Mesodermal cell (in vitro differentiated cells): ENCODE results near the gene NAIF1.
A peak's percentile ranks its signal among the peaks of the same experiment; 100 is the strongest.

Experiments used
- H3K27ac ChIP-seq: 2 replicates; pipeline ENCODE4 v1.7.0; 2013; ENCODE audit warnings: mild to moderate bottlenecking, low read depth, low read length, moderate library complexity; ENCODE audit not compliant: severe bottlenecking
- H3K36me3 ChIP-seq: 2 replicates; pipeline ENCODE4 v1.7.1; 2013; ENCODE audit warnings: mild to moderate bottlenecking, low read length, moderate library complexity; ENCODE audit not compliant: control insufficient read depth, insufficient read depth
- H3K4me1 ChIP-seq: one replicate; pipeline ENCODE4 v1.7.1; 2013; ENCODE audit warnings: mild to moderate bottlenecking, low read length; ENCODE audit not compliant: insufficient read depth, control insufficient read depth, poor library complexity, severe bottlenecking
- H3K4me3 ChIP-seq: 2 replicates; pipeline ENCODE4 v1.7.0; 2013; ENCODE audit warnings: low read length, control low read depth, mild to moderate bottlenecking; ENCODE audit not compliant: insufficient read depth, poor library complexity, severe bottlenecking; ENCODE audit errors: extremely low read depth
- H3K9me3 ChIP-seq: 2 replicates; pipeline ENCODE4 v1.7.1; 2013; ENCODE audit warnings: mild to moderate bottlenecking, low read length, moderate library complexity; ENCODE audit not compliant: control insufficient read depth
- WGBS, 2 experiments: methylation state at CpG; one replicate each; pipeline ENCODE4 v1.1.5; 2013; ENCODE audit warnings: missing lambda C conversion rate in 2 of 2; ENCODE audit not compliant: insufficient coverage in 2 of 2; 5-methylcytosine and 5-hydroxymethylcytosine counted together

The NAIF1 gene

DNA sequence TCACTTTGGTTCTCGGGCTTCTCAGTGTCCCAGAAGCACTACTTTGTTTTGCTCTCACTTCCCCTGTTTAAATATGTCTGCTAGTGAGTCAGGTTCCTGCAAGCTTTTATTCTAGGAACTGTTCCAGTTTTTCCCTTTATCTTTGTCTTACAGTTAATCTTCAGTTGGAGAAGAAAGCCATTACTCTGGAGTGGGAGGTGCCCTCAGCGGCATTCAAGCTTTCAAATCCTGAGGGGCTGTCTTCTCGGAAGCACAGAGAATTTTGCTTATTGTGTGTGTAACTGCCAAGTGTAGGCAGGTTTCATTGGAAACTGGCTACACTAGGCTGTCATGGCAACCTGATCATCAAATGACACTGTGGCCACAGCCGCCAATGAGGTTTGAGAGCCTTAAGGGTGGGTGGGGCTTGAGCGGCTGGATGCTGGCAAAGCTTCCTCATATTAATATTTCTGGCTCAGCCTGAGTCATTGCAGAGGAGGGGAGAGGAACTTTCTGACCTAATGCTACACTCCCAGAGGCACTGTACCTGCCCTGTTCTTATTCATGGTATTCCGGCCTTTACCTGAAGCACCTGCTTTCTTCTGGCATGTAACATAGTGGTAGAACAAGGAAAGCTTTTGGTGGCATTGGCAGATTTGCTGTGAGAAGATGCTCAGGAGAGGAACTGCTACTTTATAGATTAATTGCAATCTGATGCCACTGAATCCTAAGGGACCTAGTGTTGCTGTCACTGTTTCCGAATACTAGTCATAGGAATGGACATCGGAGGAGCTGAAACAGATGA, 27.2 kb upstream of the NAIF1 start:
- no peak overlapping the region for H3K4me3 ChIP-seq
- H3K9me3 ChIP-seq: no peaks in the 10 kb centered on the region
- H3K36me3 ChIP-seq: peaks cover 4% of the 10 kb centered on the region
- 86% methylated on average over 6 to 7 of the region's 8 CpGs for WGBS, 2 experiments
- H3K27ac ChIP-seq: peak overlapping the region; percentile 95
- peaks cover 39% of the 10 kb centered on the region for H3K4me1 ChIP-seq

DNA sequence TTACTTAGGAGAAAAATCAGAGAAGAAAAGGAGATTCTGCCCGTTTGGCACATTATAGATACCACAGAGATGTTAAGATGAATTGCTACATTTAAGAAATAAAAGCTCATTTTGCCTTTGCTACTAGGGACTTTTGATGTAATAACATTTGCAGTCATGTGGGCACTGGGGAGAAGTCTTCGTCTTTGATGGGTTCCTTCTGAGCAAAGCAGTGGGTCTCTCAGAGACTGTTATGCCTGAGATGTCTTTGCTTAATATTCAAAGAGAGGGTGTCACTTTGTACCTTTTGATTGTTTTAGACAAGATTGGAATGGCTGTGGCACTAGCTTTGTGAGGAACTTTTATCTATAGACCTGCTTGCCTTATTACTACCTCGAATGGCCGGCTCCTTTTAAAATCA, 25.9 kb upstream of the NAIF1 start:
- WGBS, 2 experiments: 84 to 97% methylated on average over 3 of the region's 4 CpGs
- H3K27ac ChIP-seq: peak overlapping the region; percentile 95

GRCh38 chr9:128092199-128092977, 25.3 kb upstream of the NAIF1 start:
- H3K4me1 ChIP-seq: peaks cover 31% of the 10 kb centered on the region
- no peaks in the 10 kb centered on the region for H3K9me3 ChIP-seq
- no peak overlapping the region for H3K4me3 ChIP-seq
- WGBS, 2 experiments: 81 to 90% methylated on average over 8 to 14 of the region's 16 CpGs
- no peak overlapping the region for H3K27ac ChIP-seq
- H3K36me3 ChIP-seq: peaks cover 7% of the 10 kb centered on the region

More for the DNA sequence above, 25.9 kb upstream of the NAIF1 start:
- Histone ChIP-seq H3K36me3 (peaks cover 7% of the 10 kb centered on the region), H3K4me1 (peaks cover 37% of the 10 kb centered on the region), H3K9me3 (no peaks in the 10 kb centered on the region), H3K4me3 (no peak overlapping the region)

- Histone ChIP-seq H3K9me3 (no peaks in the 10 kb centered on the region), H3K27ac (no peak overlapping the region), H3K36me3 (peaks cover 7% of the 10 kb centered on the region), H3K4me1 (peaks cover 29% of the 10 kb centered on the region), H3K4me3 (no peak overlapping the region)
- 76 to 77% methylated on average over 13 of the region's 13 CpGs for whole genome bisulfite sequencing, 2 experiments
Observed at GRCh38 chr9:128091571-128091970, 24.5 kb upstream of the NAIF1 start.

- Histone ChIP-seq H3K9me3 (no peaks in the 10 kb centered on the region), H3K27ac (no peak overlapping the region), H3K4me1 (peaks cover 25% of the 10 kb centered on the region), H3K4me3 (no peak overlapping the region), H3K36me3 (peaks cover 7% of the 10 kb centered on the region)
- 65 to 76% methylated on average over 9 to 11 of the region's 13 CpGs for WGBS, 2 experiments
Observed at GRCh38 chr9:128091144-128091543, 24.0 kb upstream of the NAIF1 start.

GRCh38 chr9:128089299-128089698, 22.2 kb upstream of the NAIF1 start:
- peaks cover 21% of the 10 kb centered on the region for H3K4me1 ChIP-seq
- H3K9me3 ChIP-seq: no peaks in the 10 kb centered on the region
- H3K27ac ChIP-seq: no peak overlapping the region
- H3K36me3 ChIP-seq: peaks cover 4% of the 10 kb centered on the region
- 80 to 83% methylated on average over 1 of the region's 1 CpG for WGBS, 2 experiments
- H3K4me3 ChIP-seq: no peak overlapping the region

DNA sequence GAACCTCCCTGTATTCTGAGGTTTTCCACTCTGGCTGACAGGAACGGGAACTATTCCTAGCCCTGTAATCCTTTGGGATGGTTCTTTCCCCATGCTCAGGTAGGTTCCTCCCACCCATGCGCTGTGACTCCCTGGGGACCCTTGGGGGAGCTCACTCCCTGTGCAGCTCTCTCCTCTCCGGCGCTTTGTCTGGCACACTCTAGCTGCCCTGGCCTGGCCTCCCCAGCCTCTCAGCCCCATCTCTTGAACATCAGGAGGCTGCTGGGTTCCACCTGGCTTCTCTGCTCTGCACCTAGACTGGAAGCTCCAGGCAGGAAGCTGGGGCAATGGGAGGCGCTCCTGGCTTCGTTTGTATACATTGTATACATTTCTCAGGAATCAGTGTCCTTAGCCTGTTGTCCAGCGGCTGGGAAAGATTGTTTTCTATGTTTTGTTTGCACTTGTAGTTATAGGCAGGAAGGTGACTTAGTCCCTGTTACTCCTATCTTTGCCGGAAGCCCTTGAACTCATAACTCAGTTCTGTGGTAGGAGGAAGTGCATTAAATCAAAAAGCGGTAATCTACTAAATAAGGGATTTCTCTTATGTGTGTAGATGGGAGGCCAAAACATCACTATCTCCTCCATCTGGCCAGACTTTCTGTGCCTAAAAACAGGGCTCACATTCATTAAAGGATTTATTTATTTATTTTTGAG, 21.3 kb upstream of the NAIF1 start:
- peaks cover 12% of the 10 kb centered on the region for H3K4me1 ChIP-seq
- no peak overlapping the region for H3K27ac ChIP-seq
- WGBS, 2 experiments: 94 to 100% methylated on average over 4 of the region's 9 CpGs
- peaks cover 4% of the 10 kb centered on the region for H3K36me3 ChIP-seq
- H3K4me3 ChIP-seq: no peak overlapping the region
- no peaks in the 10 kb centered on the region for H3K9me3 ChIP-seq

GRCh38 chr9:128087262-128087661, 20.1 kb upstream of the NAIF1 start:
- Histone ChIP-seq H3K9me3 (no peaks in the 10 kb centered on the region), H3K27ac (no peak overlapping the region), H3K4me3 (no peak overlapping the region), H3K36me3 (peaks cover 5% of the 10 kb centered on the region), H3K4me1 (peaks cover under 1% of the 10 kb centered on the region)
- WGBS, 2 experiments: 96 to 98% methylated on average over 7 to 10 of the region's 10 CpGs

DNA sequence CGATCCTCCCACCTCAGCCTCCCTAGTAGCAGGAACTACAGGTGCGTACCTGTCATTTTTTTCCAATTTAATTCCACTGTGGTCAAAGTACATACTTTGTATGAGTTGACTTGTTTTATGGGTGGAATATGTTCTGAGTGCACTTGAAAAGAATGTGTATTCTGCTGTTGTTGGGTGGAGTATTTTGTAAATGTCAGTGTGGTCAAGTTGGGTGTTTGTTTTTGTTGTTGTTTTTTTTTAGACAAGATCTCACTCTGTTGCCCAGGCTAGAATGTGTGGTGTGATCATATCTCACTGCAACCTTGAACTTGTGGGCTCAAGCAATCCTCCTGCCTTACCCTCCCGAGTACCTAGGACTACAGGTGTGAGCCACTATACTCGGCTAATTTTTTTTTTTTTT, 18.8 kb upstream of the NAIF1 start:
- Histone ChIP-seq H3K27ac (no peak overlapping the region), H3K4me3 (no peak overlapping the region), H3K36me3 (peaks cover 7% of the 10 kb centered on the region), H3K9me3 (no peaks in the 10 kb centered on the region), H3K4me1 (no peaks in the 10 kb centered on the region)
- WGBS, 2 experiments: 100% methylated on average over 1 of the region's 4 CpGs; no CpG with 5 or more reads in 1 of the 2 experiments

GRCh38 chr9:128084746-128085145, 17.6 kb upstream of the NAIF1 start:
- peaks cover 7% of the 10 kb centered on the region for H3K36me3 ChIP-seq
- H3K9me3 ChIP-seq: no peaks in the 10 kb centered on the region
- WGBS, 2 experiments: 86% methylated on average over 1 of the region's 4 CpGs; no CpG with 5 or more reads in 1 of the 2 experiments
- H3K27ac ChIP-seq: no peak overlapping the region
- no peaks in the 10 kb centered on the region for H3K4me1 ChIP-seq
- H3K4me3 ChIP-seq: no peak overlapping the region
